ENCODE measurements around the gene RGS16. TPM values are rescaled to one million over a fixed set of nuclear protein-coding genes. Genes with fewer than 3 reads are reported as not detected.

RGS16 gene
- total RNA-seq, 1 experiment from 2014 or later = 0.40 TPM

DNA sequence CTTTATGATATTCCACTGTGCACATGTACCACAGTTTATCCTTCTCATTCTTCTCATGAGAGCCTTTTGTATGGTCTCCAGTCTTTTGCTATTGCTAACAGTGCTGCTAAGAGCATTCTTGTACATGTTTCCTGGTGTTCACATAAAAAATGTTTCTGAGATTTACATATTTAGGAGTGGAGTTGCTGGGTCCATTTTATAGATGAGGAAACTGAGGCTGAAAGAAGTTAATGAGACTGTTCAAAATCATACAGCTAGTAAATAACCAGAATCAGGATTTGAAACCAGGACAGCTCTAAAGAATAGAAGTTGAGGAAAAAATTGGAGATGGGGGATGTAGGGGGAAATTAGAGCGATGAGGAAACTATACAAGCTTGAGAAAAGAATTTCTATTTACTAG is 27.8 kb upstream of the RGS16 start:
- H3K36me3 ChIP-seq (ENCODE audit: low read depth, low read length) = no peaks in the 10 kb centered on the region
- BruUV-seq (replicated peaks) = no TSS peak
- no peaks in the 10 kb centered on the region for H3K79me2 ChIP-seq (ENCODE audit: low read length)
- ChIA-PET POLR2A (ENCODE audit: unreplicated experiment) (no interaction called here), CTCF (no interaction called here)
- no peaks in the 10 kb centered on the region for H3F3A ChIP-seq (ENCODE audit: low read length, unreplicated experiment)
- no peak overlapping the region for H2AFZ ChIP-seq (ENCODE audit: low read length)
- intact Hi-C loops (cut with micrococcal nuclease) = no loop called here
- no peak overlapping the region for H3K9ac ChIP-seq (ENCODE audit: low read length)
- H3K27me3 ChIP-seq (ENCODE audit: low read length) = no peaks in the 10 kb centered on the region
- no peaks in the 10 kb centered on the region for H4K20me1 ChIP-seq (ENCODE audit: low read length)
- no peaks in the 10 kb centered on the region for H3K9me2 ChIP-seq (replicated peaks; ENCODE audit: low read length)
- H3K4me3 ChIP-seq (ENCODE audit: low read length) = no peak overlapping the region
- H3K27ac ChIP-seq (ENCODE audit: low read length) = no peak overlapping the region
- no peak for ATAC-seq
- DNase-seq = no peak
- no peaks in the 10 kb centered on the region for H3K9me3 ChIP-seq (ENCODE audit: low read length)
- H3K4me1 ChIP-seq (ENCODE audit: insufficient read depth, low read length) = no peaks in the 10 kb centered on the region
- TF ChIP-seq, protein P1, sequence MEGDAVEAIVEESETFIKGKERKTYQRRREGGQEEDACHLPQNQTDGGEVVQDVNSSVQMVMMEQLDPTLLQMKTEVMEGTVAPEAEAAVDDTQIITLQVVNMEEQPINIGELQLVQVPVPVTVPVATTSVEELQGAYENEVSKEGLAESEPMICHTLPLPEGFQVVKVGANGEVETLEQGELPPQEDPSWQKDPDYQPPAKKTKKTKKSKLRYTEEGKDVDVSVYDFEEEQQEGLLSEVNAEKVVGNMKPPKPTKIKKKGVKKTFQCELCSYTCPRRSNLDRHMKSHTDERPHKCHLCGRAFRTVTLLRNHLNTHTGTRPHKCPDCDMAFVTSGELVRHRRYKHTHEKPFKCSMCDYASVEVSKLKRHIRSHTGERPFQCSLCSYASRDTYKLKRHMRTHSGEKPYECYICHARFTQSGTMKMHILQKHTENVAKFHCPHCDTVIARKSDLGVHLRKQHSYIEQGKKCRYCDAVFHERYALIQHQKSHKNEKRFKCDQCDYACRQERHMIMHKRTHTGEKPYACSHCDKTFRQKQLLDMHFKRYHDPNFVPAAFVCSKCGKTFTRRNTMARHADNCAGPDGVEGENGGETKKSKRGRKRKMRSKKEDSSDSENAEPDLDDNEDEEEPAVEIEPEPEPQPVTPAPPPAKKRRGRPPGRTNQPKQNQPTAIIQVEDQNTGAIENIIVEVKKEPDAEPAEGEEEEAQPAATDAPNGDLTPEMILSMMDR (conservative IDR thresholded peaks at IDR 0.05; ENCODE audit: low read depth, low read length) = no peak
- TF ChIP-seq EZH2 (IDR thresholded peaks at IDR 0.05; ENCODE audit: low read length, unreplicated experiment) = no peak
- TF ChIP-seq EZH2phosphoT487 (IDR thresholded peaks at IDR 0.05; ENCODE audit: borderline replicate concordance, low read length) = no peak
- H3K4me2 ChIP-seq (ENCODE audit: low read length) = no peak overlapping the region

DNA sequence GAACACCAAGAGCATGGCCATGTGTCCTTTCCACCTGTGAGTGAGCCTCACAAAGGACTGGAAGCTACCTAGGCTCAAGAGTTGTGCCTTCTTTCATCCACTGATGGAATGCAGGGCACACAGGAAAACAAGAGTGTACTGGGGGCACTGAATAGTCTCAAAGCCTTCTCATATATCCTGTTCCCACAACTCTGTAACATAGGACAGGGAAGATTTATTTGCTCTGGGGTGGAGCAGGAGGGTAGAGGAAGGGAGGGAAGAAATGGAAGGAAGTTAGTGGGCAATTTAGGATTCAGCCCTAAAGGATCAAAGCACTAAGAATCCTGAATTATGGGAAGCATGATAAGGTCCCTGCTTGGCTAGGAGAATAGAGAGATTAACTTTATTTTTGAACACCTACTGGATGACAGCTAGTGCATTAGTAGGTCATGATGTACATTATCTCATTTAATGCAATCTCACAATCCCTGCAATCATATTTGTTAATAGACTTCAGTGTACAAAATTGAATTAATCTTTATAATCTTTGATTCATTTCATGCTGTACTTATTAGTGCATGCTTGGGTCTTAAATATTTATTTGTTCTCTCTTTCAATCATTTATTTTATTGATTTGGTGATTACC is 27.0 kb upstream of the RGS16 start:
- Histone ChIP-seq H3K79me2 (ENCODE audit: low read length) (no peaks in the 10 kb centered on the region), H3K4me3 (ENCODE audit: low read length) (no peak overlapping the region), H3F3A (ENCODE audit: low read length, unreplicated experiment) (no peaks in the 10 kb centered on the region), H3K4me1 (ENCODE audit: insufficient read depth, low read length) (peaks cover 3% of the 10 kb centered on the region; the same call in 1 of the 2 replicates), H3K4me2 (ENCODE audit: low read length) (no peak overlapping the region), H3K9me2 (replicated peaks; ENCODE audit: low read length) (no peaks in the 10 kb centered on the region), H3K9me3 (ENCODE audit: low read length) (no peaks in the 10 kb centered on the region), H3K27me3 (ENCODE audit: low read length) (no peaks in the 10 kb centered on the region), H3K9ac (ENCODE audit: low read length) (no peak overlapping the region), H2AFZ (ENCODE audit: low read length) (no peak overlapping the region), H3K27ac (ENCODE audit: low read length) (no peak overlapping the region), H3K36me3 (ENCODE audit: low read depth, low read length) (no peaks in the 10 kb centered on the region), H4K20me1 (ENCODE audit: low read length) (no peaks in the 10 kb centered on the region)
- no TSS peak for BruUV-seq (replicated peaks)
- TF ChIP-seq, protein P1 (conservative IDR thresholded peaks at IDR 0.05; ENCODE audit: low read depth, low read length) = no peak
- TF ChIP-seq EZH2phosphoT487 (IDR thresholded peaks at IDR 0.05; ENCODE audit: borderline replicate concordance, low read length) (no peak), EZH2 (IDR thresholded peaks at IDR 0.05; ENCODE audit: low read length, unreplicated experiment) (no peak)
- ATAC-seq (no peak), DNase-seq (no peak)
- ChIA-PET POLR2A (ENCODE audit: unreplicated experiment) (no interaction called here), CTCF (no interaction called here)
- intact Hi-C loops (cut with micrococcal nuclease) = no loop called here

DNA sequence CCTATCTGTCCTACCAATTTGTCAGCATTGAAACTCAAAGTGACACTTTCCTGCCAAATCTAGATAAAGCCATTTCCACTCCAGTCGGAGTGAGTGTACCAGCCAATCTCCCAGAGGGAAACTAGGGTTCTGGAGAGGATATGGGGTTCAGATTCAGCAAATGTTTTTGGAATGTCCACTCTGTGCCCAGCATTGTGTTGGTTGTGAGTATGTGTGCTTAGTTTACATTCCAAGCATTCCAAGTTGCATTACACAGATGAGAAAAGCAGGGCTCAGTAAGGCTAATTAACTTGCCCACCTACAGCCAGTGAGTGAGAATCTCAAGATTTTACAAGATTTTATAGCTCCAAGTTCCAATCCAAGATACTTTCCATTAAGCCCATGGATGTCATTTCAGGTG is 26.4 kb upstream of the RGS16 start:
- Histone ChIP-seq H3K27ac (ENCODE audit: low read length) (no peak overlapping the region), H2AFZ (ENCODE audit: low read length) (no peak overlapping the region), H3K9me2 (replicated peaks; ENCODE audit: low read length) (no peaks in the 10 kb centered on the region), H3K9me3 (ENCODE audit: low read length) (no peaks in the 10 kb centered on the region), H3K4me1 (ENCODE audit: insufficient read depth, low read length) (peaks cover 3% of the 10 kb centered on the region; the same call in 1 of the 2 replicates), H3F3A (ENCODE audit: low read length, unreplicated experiment) (no peaks in the 10 kb centered on the region), H3K36me3 (ENCODE audit: low read depth, low read length) (no peaks in the 10 kb centered on the region), H3K27me3 (ENCODE audit: low read length) (no peaks in the 10 kb centered on the region), H4K20me1 (ENCODE audit: low read length) (no peaks in the 10 kb centered on the region), H3K9ac (ENCODE audit: low read length) (no peak overlapping the region), H3K4me2 (ENCODE audit: low read length) (no peak overlapping the region), H3K79me2 (ENCODE audit: low read length) (no peaks in the 10 kb centered on the region), H3K4me3 (ENCODE audit: low read length) (no peak overlapping the region)
- no TSS peak for BruUV-seq (replicated peaks)
- POLR2A ChIA-PET (ENCODE audit: unreplicated experiment) = no interaction called here
- no peak for DNase-seq
- ATAC-seq = no peak
- TF ChIP-seq EZH2 (IDR thresholded peaks at IDR 0.05; ENCODE audit: low read length, unreplicated experiment) = no peak
- CTCF ChIA-PET = no interaction called here
- intact Hi-C loops (cut with micrococcal nuclease) = no loop called here

Data from PC-3 (cell line).